ENCODE measurements around the gene MCAM.

GRCh38 chr11:119319136-119319699 is 2.3 kb upstream of the MCAM start:
- TF ChIP-seq CTCF (conservative IDR thresholded peaks at IDR 0.05) (no peak), ZFX (IDR thresholded peaks at IDR 0.05) (no peak)

All from C4-2B (cell line).